ENCODE data around the gene ARSK.

ARSK gene

DNA sequence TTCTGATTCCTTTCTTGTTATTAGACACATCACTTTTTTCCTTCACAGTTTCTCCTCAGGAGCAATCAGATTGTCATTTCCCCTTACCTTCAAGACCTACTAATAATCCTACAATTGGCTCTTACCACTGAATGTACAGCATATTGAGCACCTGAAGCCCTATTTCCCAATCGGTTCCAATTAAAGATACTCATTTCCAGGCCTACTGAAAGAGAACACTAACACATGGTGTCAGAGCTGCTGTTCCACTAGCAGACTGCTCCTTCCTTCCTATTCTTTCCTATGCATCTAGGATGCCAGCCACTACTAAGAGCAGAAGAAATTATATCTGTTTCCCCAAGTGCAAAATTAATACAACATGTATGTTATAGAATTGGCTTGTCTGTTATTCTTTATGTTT, 34.7 kb upstream of the ARSK start:
- no peak overlapping the region for H3K4me3 ChIP-seq (ENCODE audit: low read depth, low read length)
- DNase-seq (ENCODE audit: low read depth) = no peak
- TF ChIP-seq CTCF (conservative IDR thresholded peaks at IDR 0.05; ENCODE audit: low read depth, low read length) = no peak

GRCh38 chr5:95524423-95524822, 30.5 kb upstream of the ARSK start:
- no peak overlapping the region for H3K4me3 ChIP-seq (ENCODE audit: low read depth, low read length)
- no peak for DNase-seq (ENCODE audit: low read depth)
- TF ChIP-seq CTCF (conservative IDR thresholded peaks at IDR 0.05; ENCODE audit: low read depth, low read length) = no peak

GRCh38 chr5:95526871-95527270, 28.0 kb upstream of the ARSK start:
- TF ChIP-seq CTCF (conservative IDR thresholded peaks at IDR 0.05; ENCODE audit: low read depth, low read length) = no peak
- H3K4me3 ChIP-seq (ENCODE audit: low read depth, low read length) = no peak overlapping the region
- no peak for DNase-seq (ENCODE audit: low read depth)

- DNase-seq (ENCODE audit: low read depth) = no peak
- TF ChIP-seq CTCF (conservative IDR thresholded peaks at IDR 0.05; ENCODE audit: low read depth, low read length) = no peak
- no peak overlapping the region for H3K4me3 ChIP-seq (ENCODE audit: low read depth, low read length)
Measured at GRCh38 chr5:95528565-95528964, 26.3 kb upstream of the ARSK start.

DNA sequence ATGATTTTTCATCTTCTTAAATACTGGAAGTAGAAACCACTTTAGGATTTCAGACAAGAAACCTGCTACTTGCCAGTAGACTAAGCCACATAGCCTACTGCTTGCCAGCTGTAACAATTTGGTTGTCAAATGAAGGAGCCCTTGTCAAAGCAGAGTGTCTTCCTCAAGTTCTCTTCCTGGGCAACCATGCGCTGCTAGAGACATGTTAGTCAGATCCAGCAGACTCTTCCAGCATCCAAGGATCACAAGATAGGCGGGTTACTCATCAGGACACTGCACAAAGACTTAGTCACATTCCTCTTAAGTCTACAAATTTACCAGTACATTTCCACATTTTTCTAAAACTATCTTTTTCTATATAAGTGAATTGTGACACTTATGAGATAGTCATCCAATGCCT, 24.5 kb upstream of the ARSK start:
- peak; percentile 92 for DNase-seq (ENCODE audit: low read depth)
- no peak for TF ChIP-seq CTCF (conservative IDR thresholded peaks at IDR 0.05; ENCODE audit: low read depth, low read length)
- H3K4me3 ChIP-seq (ENCODE audit: low read depth, low read length) = no peak overlapping the region

DNA sequence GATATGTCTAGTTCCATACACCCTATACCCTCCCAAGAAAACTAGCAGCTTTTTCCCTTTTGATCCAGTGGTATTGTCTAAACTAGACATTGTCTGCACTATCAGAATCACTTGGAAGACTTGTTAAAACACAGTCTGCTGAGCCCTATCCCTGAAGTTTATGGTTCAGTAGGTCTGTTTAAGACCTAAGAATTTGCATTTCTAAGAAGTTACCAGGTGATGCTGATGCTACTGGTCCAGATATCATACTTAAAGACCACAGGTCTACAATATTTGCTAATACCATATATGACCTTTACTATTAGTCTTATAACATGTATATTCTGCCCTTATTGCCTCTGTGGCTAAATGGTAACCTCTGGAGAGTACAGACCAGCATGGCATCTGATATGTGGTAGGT, 23.4 kb upstream of the ARSK start:
- no peak overlapping the region for H3K4me3 ChIP-seq (ENCODE audit: low read depth, low read length)
- DNase-seq (ENCODE audit: low read depth) = no peak
- TF ChIP-seq CTCF (conservative IDR thresholded peaks at IDR 0.05; ENCODE audit: low read depth, low read length) = no peak

GRCh38 chr5:95532415-95532814, 22.5 kb upstream of the ARSK start:
- TF ChIP-seq CTCF (conservative IDR thresholded peaks at IDR 0.05; ENCODE audit: low read depth, low read length) = no peak
- no peak for DNase-seq (ENCODE audit: low read depth)
- H3K4me3 ChIP-seq (ENCODE audit: low read depth, low read length) = no peak overlapping the region
